Lung (tissue), 12 donors: ENCODE results near the gene TXNRD3. TPM values are rescaled to one million over a fixed set of nuclear protein-coding genes. Genes with fewer than 3 reads are reported as not detected.

Source experiments
- ATAC-seq: fragments of 200-7000 bp; cut with Tn5 transposase; one replicate; pipeline ENCODE4 v1.9.1; 2020; ENCODE audit warnings: moderate number of reproducible peaks; ENCODE audit not compliant: insufficient read depth, low FRiP score
- DNase-seq, 3 donors: peaks; one replicate each; pipeline ENCODE4 v3.0.0-alpha.2; 2013 to 2017
- H3K27ac ChIP-seq, 2 donors: one replicate each; pipeline ENCODE4 v1.5.1; 2013; ENCODE audit warnings: mild to moderate bottlenecking in 2 of 2, moderate library complexity in 2 of 2, control low read depth in 1 of 2, inconsistent platforms in 1 of 2, low read depth in 1 of 2, low read length in 1 of 2
- H3K27me3 ChIP-seq, 3 donors: one replicate each; pipeline ENCODE4 v1.5.1; 2013; ENCODE audit warnings: low read length in 2 of 3; ENCODE audit not compliant: control insufficient read depth in 3 of 3, insufficient read depth in 3 of 3
- H3K36me3 ChIP-seq, 4 donors: one replicate each; pipeline ENCODE4 v1.5.1; 2013; ENCODE audit warnings: low read length in 4 of 4, mild to moderate bottlenecking in 1 of 4, moderate library complexity in 1 of 4; ENCODE audit not compliant: control insufficient read depth in 4 of 4, insufficient read depth in 4 of 4
- H3K4me1 ChIP-seq, 5 donors: one replicate each; pipeline ENCODE4 v1.5.1; 2013; ENCODE audit warnings: low read length in 5 of 5, mild to moderate bottlenecking in 2 of 5, moderate library complexity in 1 of 5; ENCODE audit not compliant: control insufficient read depth in 5 of 5, insufficient read depth in 5 of 5
- H3K4me3 ChIP-seq: one replicate; pipeline ENCODE4 v1.5.1; 2013; ENCODE audit warnings: mild to moderate bottlenecking, control low read depth, moderate library complexity
- H3K9ac ChIP-seq, 2 donors: one replicate each; pipeline ENCODE4 v1.5.1; 2013; ENCODE audit warnings: low read length in 2 of 2, control low read depth in 1 of 2; ENCODE audit not compliant: insufficient read depth in 1 of 2
- H3K9me3 ChIP-seq, 4 donors: one replicate each; pipeline ENCODE4 v1.5.1; 2013; ENCODE audit warnings: low read length in 3 of 4, mild to moderate bottlenecking in 1 of 4, moderate library complexity in 1 of 4; ENCODE audit not compliant: control insufficient read depth in 4 of 4, insufficient read depth in 3 of 4
- CTCF ChIP-seq: IDR thresholded peaks from 2 replicates; pipeline ENCODE4 v1.5.1; 2012; ENCODE audit warnings: mild to moderate bottlenecking; ENCODE audit errors: control extremely low read depth, extremely low read depth
- WGBS, 2 donors: extraction: QIAGEN DNeasy Blood & Tissue Kit; methylation state at CpG; one replicate each; pipeline ENCODE4 v1.1.7; 2013; 5-methylcytosine and 5-hydroxymethylcytosine counted together
- polyA plus RNA-seq, 2 donors: library from polyadenylated mRNA; stranded (reverse); fragments of 200-250 nt; gene quantifications; one replicate each; pipeline ENCODE4 v1.2.1, GENCODE V29; 2013
- total RNA-seq, 2 donors: library from RNA; depleted of rRNA in 1 of 2; stranded (reverse); fragments of >200 nt in 1 of 2; gene quantifications; one replicate each; pipeline ENCODE4 v1.2.1, GENCODE V29; 2014 to 2021
- donor health status: control.
- donor health status: control.
- donor health status: Bipolar disorder and iron deficiency.
- donor health status: healthy.
- donor health status: DM: yes; HTN: yes; CAD: no.

Gene TXNRD3
- total and polyA plus RNA-seq, 4 donors: 6.3 to 17.0 (median 10.4) TPM

GRCh38 chr3:126682009-126682408 is 27.1 kb upstream of the TXNRD3 start:
- H3K27me3 ChIP-seq: peaks cover 3 to 13% (median 4%) of the 10 kb centered on the region in 3 donors
- H3K36me3 ChIP-seq: no peaks in the 10 kb centered on the region
- DNase-seq (no peak), ATAC-seq (no peak)
- H3K9me3 ChIP-seq: no peaks in the 10 kb centered on the region
- no peak overlapping the region for H3K9ac ChIP-seq
- H3K4me3 ChIP-seq: no peak overlapping the region
- H3K4me1 ChIP-seq: peaks cover 0 to 28% (median 2%) of the 10 kb centered on the region in 5 donors
- 76 to 91% methylated on average over 2 of the region's 2 CpGs for WGBS, 2 donors
- no peak for TF ChIP-seq CTCF
- no peak overlapping the region for H3K27ac ChIP-seq

DNA sequence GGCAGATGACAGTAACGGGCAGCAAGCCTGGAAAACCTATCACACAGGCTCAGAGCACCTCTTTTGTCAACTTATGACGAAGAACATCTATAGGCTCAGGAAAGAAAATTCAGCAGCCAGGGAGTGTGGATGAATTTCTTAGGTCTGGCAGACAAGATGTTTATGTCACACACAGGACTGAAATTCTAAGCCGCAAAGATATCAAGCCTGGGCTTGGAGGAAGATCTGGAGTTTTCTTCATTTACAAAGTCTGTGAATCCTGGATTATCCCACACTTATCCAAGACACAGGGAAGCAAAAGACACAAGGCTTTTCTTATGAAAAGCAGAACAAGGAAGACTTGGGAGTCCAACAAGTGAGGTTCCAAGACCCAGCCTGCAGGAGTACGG is 25.7 kb upstream of the TXNRD3 start:
- DNase-seq (no peak), ATAC-seq (no peak)
- H3K27ac ChIP-seq: no peak overlapping the region
- peaks cover 0 to 28% (median 2%) of the 10 kb centered on the region in 5 donors for H3K4me1 ChIP-seq
- no peaks in the 10 kb centered on the region for H3K36me3 ChIP-seq
- peaks cover 3 to 20% (median 4%) of the 10 kb centered on the region in 3 donors for H3K27me3 ChIP-seq
- H3K9me3 ChIP-seq: no peaks in the 10 kb centered on the region
- no peak overlapping the region for H3K9ac ChIP-seq
- H3K4me3 ChIP-seq: no peak overlapping the region
- TF ChIP-seq CTCF: no peak
- WGBS, 2 donors: 85 to 87% methylated on average over 4 of the region's 4 CpGs

GRCh38 chr3:126679831-126680666 is 25.1 kb upstream of the TXNRD3 start:
- 83 to 89% methylated on average over 11 of the region's 11 CpGs for WGBS, 2 donors
- Histone ChIP-seq H3K27ac (no peak overlapping the region), H3K9ac (no peak overlapping the region), H3K36me3 (no peaks in the 10 kb centered on the region), H3K4me1 (peaks cover 0 to 24% (median 2%) of the 10 kb centered on the region in 5 donors), H3K9me3 (no peaks in the 10 kb centered on the region), H3K4me3 (no peak overlapping the region), H3K27me3 (peaks cover 3 to 20% (median 4%) of the 10 kb centered on the region in 3 donors)
- no peak for TF ChIP-seq CTCF
- DNase-seq (no peak), ATAC-seq (no peak)
